ENCODE measurements around the gene KIAA0930.

KIAA0930 gene

DNA sequence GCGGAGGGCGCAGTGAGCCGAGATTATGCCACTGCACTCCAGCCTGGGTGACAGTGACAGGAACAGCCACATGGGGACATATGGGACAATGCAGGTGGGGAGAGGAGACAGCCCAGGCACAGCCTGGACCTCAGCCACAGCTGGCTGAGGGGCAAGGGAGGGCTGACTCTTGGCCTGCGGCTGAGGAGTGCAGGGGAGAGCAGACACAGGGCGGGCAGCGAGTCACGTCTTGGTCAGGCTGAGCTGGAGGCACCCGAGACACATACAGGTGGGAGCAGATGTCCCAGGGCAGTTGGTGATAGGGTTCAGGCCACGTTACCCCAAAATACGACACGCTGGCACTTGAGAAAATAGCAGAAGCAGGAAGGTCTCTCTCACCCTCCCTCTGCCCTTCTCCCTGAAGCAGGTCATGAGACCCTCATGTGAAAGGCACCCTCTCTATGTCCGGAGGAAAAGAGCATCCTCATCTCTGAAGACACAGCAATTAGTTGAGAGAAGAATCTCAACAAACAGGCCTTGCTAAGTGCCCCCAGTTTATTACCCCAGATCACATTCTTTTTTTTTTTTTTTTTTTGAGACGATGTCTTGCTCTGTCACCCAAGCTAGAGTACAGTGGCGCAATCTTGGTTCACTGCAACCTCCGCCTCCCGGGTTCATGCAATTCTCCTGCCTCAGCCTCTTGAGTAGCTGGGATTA, 10.5 kb downstream of the KIAA0930 start:
- H3K9ac ChIP-seq (ENCODE audit: low read length): no peak overlapping the region
- H3K27me3 ChIP-seq (ENCODE audit: low read length): no peaks in the 10 kb centered on the region
- no peak for TF ChIP-seq EZH2phosphoT487 (conservative IDR thresholded peaks at IDR 0.05; ENCODE audit: low read length)
- TF ChIP-seq, protein P1, sequence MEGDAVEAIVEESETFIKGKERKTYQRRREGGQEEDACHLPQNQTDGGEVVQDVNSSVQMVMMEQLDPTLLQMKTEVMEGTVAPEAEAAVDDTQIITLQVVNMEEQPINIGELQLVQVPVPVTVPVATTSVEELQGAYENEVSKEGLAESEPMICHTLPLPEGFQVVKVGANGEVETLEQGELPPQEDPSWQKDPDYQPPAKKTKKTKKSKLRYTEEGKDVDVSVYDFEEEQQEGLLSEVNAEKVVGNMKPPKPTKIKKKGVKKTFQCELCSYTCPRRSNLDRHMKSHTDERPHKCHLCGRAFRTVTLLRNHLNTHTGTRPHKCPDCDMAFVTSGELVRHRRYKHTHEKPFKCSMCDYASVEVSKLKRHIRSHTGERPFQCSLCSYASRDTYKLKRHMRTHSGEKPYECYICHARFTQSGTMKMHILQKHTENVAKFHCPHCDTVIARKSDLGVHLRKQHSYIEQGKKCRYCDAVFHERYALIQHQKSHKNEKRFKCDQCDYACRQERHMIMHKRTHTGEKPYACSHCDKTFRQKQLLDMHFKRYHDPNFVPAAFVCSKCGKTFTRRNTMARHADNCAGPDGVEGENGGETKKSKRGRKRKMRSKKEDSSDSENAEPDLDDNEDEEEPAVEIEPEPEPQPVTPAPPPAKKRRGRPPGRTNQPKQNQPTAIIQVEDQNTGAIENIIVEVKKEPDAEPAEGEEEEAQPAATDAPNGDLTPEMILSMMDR (IDR thresholded peaks at IDR 0.05; ENCODE audit: insufficient read depth, low read length, poor library complexity, severe bottlenecking): no peak
- H3K4me2 ChIP-seq (ENCODE audit: low read depth, low read length, poor library complexity, severe bottlenecking): no peak overlapping the region
- H3K79me2 ChIP-seq (ENCODE audit: insufficient read depth, low read length): no peaks in the 10 kb centered on the region
- no peaks in the 10 kb centered on the region for H4K20me1 ChIP-seq (ENCODE audit: low read depth, low read length)
- no peaks in the 10 kb centered on the region for H3K36me3 ChIP-seq (ENCODE audit: low read length)
- no peaks in the 10 kb centered on the region for H3K9me3 ChIP-seq (ENCODE audit: insufficient read depth, low read length)
- H3K27ac ChIP-seq (ENCODE audit: low read depth, low read length): no peak overlapping the region
- 0 out of 2 replicates have a peak, but pooled peaks cover 4% of the 10 kb centered on the region for H3F3A ChIP-seq (ENCODE audit: insufficient read depth)
- H3K4me3 ChIP-seq (ENCODE audit: insufficient read depth, low read length, poor library complexity, severe bottlenecking): no peak overlapping the region
- H3K9me2 ChIP-seq (replicated peaks; ENCODE audit: insufficient read depth, low read length): no peaks in the 10 kb centered on the region
- H2AFZ ChIP-seq (ENCODE audit: low read depth, low read length, severe bottlenecking): no peak overlapping the region

DNA sequence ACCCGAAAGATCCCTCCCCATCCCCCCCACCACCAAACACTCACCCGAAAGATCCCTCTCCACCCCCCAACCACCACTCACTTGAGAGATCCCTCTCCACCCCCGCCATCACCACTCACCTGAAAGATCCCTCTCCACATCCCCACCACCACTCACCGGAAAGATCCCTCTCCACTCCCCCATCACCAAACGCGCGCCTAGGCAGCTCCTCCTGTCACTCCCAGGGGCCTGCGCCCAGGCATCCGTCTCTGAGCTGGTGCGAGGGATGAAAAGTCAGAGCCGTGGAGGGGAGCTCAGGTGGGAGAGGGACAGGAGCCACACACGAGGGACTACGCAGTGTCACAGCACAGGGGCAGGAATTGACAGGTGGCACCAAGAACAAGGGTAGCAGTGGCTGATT, 11.5 kb downstream of the KIAA0930 start:
- no peak overlapping the region for H2AFZ ChIP-seq (ENCODE audit: low read depth, low read length, severe bottlenecking)
- no peaks in the 10 kb centered on the region for H3F3A ChIP-seq (ENCODE audit: insufficient read depth)
- no peaks in the 10 kb centered on the region for H3K9me2 ChIP-seq (replicated peaks; ENCODE audit: insufficient read depth, low read length)
- H3K27ac ChIP-seq (ENCODE audit: low read depth, low read length): no peak overlapping the region
- H3K9me3 ChIP-seq (ENCODE audit: insufficient read depth, low read length): no peaks in the 10 kb centered on the region
- H3K4me2 ChIP-seq (ENCODE audit: low read depth, low read length, poor library complexity, severe bottlenecking): no peak overlapping the region
- H3K4me3 ChIP-seq (ENCODE audit: insufficient read depth, low read length, poor library complexity, severe bottlenecking): no peak overlapping the region
- no peaks in the 10 kb centered on the region for H3K36me3 ChIP-seq (ENCODE audit: low read length)
- H3K27me3 ChIP-seq (ENCODE audit: low read length): no peaks in the 10 kb centered on the region
- TF ChIP-seq EZH2phosphoT487 (conservative IDR thresholded peaks at IDR 0.05; ENCODE audit: low read length): no peak
- TF ChIP-seq, protein P1 (IDR thresholded peaks at IDR 0.05; ENCODE audit: insufficient read depth, low read length, poor library complexity, severe bottlenecking): no peak
- no peaks in the 10 kb centered on the region for H4K20me1 ChIP-seq (ENCODE audit: low read depth, low read length)
- no peak overlapping the region for H3K9ac ChIP-seq (ENCODE audit: low read length)
- no peaks in the 10 kb centered on the region for H3K79me2 ChIP-seq (ENCODE audit: insufficient read depth, low read length)

DNA sequence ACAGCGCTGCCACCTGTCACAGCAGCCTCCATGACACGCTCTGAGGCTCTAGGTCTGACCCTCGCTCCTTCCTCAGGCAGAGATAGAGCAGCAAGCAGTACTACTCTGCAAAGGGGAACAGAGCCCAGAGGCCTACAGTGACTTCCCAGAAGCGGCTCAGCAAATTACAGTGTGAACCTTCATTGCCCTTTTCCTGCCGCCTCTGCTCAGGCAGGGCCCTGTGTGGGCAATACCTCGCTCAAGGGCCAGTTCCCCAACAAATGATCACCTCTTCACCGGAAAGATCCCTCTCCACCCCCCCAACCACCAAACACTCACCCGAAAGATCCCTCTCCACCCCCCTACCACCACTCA, 12.3 kb downstream of the KIAA0930 start:
- H3K4me2 ChIP-seq (ENCODE audit: low read depth, low read length, poor library complexity, severe bottlenecking): no peak overlapping the region
- H3F3A ChIP-seq (ENCODE audit: insufficient read depth): no peaks in the 10 kb centered on the region
- no peak overlapping the region for H3K4me3 ChIP-seq (ENCODE audit: insufficient read depth, low read length, poor library complexity, severe bottlenecking)
- no peak overlapping the region for H3K9ac ChIP-seq (ENCODE audit: low read length)
- no peak overlapping the region for H2AFZ ChIP-seq (ENCODE audit: low read depth, low read length, severe bottlenecking)
- no peak overlapping the region for H3K27ac ChIP-seq (ENCODE audit: low read depth, low read length)
- no peaks in the 10 kb centered on the region for H3K9me3 ChIP-seq (ENCODE audit: insufficient read depth, low read length)
- H3K79me2 ChIP-seq (ENCODE audit: insufficient read depth, low read length): no peaks in the 10 kb centered on the region
- no peaks in the 10 kb centered on the region for H4K20me1 ChIP-seq (ENCODE audit: low read depth, low read length)
- H3K27me3 ChIP-seq (ENCODE audit: low read length): no peaks in the 10 kb centered on the region
- no peaks in the 10 kb centered on the region for H3K36me3 ChIP-seq (ENCODE audit: low read length)
- no peaks in the 10 kb centered on the region for H3K9me2 ChIP-seq (replicated peaks; ENCODE audit: insufficient read depth, low read length)
- no peak for TF ChIP-seq EZH2phosphoT487 (conservative IDR thresholded peaks at IDR 0.05; ENCODE audit: low read length)
- TF ChIP-seq, protein P1 (IDR thresholded peaks at IDR 0.05; ENCODE audit: insufficient read depth, low read length, poor library complexity, severe bottlenecking): no peak
